Renal cortex interstitium (tissue), 11 donors: ENCODE measurements around the gene ADGRG1. TPM values are rescaled to one million over a fixed set of nuclear protein-coding genes. Genes with fewer than 3 reads are reported as not detected.

ENCODE experiments used
- DNase-seq, 11 donors: peaks; one replicate each; pipeline ENCODE4 v3.0.0-alpha.2; 2013; ENCODE audit warnings: low read depth in 9 of 11, low spot score in 4 of 11; ENCODE audit errors: extremely low read depth in 1 of 11
- polyA plus RNA-seq, 3 donors: library from polyadenylated mRNA; unstranded; fragments of 120-200 nt; gene quantifications; one replicate each; pipeline ENCODE4 v1.2.1, GENCODE V29; 2013; ENCODE audit not compliant: insufficient read length in 3 of 3

Gene ADGRG1
- polyA plus RNA-seq, 3 donors, result 58.2 to 93.6 (median 59.3) TPM

- no peak for DNase-seq
Observed at GRCh38 chr16:57658130-57658877, 29.9 kb downstream of the ADGRG1 start.

- no peak for DNase-seq
Observed at GRCh38 chr16:57658878-57659674, 30.6 kb downstream of the ADGRG1 start.

- no peak for DNase-seq
Observed at GRCh38 chr16:57660715-57661463, 32.5 kb downstream of the ADGRG1 start.

- no peak for DNase-seq
Observed at GRCh38 chr16:57661510-57661909, 33.1 kb downstream of the ADGRG1 start.

- no peak for DNase-seq
Observed at GRCh38 chr16:57661936-57662906, 33.8 kb downstream of the ADGRG1 start.

GRCh38 chr16:57663436-57663835, 35.0 kb downstream of the ADGRG1 start:
- DNase-seq, result no peak

- DNase-seq, result no peak
Observed at GRCh38 chr16:57663917-57664661, 35.7 kb downstream of the ADGRG1 start.

GRCh38 chr16:57664662-57665025, 36.2 kb downstream of the ADGRG1 start:
- no peak for DNase-seq

- DNase-seq, result no peak
Observed at GRCh38 chr16:57665541-57665940, 37.1 kb downstream of the ADGRG1 start.

- DNase-seq, result no peak
Observed at GRCh38 chr16:57666353-57667047, 38.1 kb downstream of the ADGRG1 start.

- no peak for DNase-seq
Observed at GRCh38 chr16:57667048-57667525, 38.7 kb downstream of the ADGRG1 start.

GRCh38 chr16:57667526-57668262, 39.3 kb downstream of the ADGRG1 start:
- no peak for DNase-seq

GRCh38 chr16:57668263-57668571, 39.8 kb downstream of the ADGRG1 start, which contains the start of gene ADGRG3:
Gene ADGRG3 (plus strand): TSS chr16:57668306. CDS start chr16:57668348, 42 bp downstream.
- no peak for DNase-seq

- DNase-seq, result no peak
Observed at GRCh38 chr16:57668630-57669475, 40.4 kb downstream of the ADGRG1 start.

- no peak for DNase-seq
Observed at GRCh38 chr16:57669476-57670162, 41.2 kb downstream of the ADGRG1 start.
